ENCODE measurements around the gene ARHGAP11A. TPM values are rescaled to one million over a fixed set of nuclear protein-coding genes. Genes with fewer than 3 reads are reported as not detected.

Gene ARHGAP11A
- polyA plus RNA-seq, 1 donor (not counting 4 experiments of a cell fraction or from before 2014, with no cell fraction given) = 11.3 TPM

DNA sequence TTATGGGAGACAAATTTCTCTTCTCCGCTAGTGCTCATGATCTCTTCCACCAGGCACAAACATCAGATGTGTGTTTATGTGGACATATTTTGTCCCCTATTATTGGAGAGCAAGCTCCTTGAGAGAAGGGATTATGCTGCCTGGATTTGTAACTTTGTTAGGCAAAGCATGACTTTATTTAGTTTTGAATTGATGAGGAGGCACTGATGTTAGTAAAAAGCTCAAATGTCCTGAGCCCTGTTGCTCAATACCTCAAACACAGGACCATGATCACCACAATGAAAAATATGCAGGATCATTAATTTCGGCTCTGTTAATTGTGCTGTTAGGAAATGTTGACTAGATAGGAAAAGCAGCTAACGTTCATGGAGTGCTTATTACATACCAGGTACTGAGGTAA is 55.3 kb downstream of the ARHGAP11A start:
- TF ChIP-seq, protein P1, sequence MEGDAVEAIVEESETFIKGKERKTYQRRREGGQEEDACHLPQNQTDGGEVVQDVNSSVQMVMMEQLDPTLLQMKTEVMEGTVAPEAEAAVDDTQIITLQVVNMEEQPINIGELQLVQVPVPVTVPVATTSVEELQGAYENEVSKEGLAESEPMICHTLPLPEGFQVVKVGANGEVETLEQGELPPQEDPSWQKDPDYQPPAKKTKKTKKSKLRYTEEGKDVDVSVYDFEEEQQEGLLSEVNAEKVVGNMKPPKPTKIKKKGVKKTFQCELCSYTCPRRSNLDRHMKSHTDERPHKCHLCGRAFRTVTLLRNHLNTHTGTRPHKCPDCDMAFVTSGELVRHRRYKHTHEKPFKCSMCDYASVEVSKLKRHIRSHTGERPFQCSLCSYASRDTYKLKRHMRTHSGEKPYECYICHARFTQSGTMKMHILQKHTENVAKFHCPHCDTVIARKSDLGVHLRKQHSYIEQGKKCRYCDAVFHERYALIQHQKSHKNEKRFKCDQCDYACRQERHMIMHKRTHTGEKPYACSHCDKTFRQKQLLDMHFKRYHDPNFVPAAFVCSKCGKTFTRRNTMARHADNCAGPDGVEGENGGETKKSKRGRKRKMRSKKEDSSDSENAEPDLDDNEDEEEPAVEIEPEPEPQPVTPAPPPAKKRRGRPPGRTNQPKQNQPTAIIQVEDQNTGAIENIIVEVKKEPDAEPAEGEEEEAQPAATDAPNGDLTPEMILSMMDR (optimal IDR thresholded peaks at IDR 0.05 in 1 of 3, IDR thresholded peaks at IDR 0.05 in 1 of 3, conservative IDR thresholded peaks at IDR 0.05 in 1 of 3; ENCODE audit: extremely low read depth in 1 of 3, insufficient read depth in 2 of 3, low read length in 3 of 3) = no peak
- no peak for TF ChIP-seq EZH2 (IDR thresholded peaks at IDR 0.05; ENCODE audit: low read length)
- Histone ChIP-seq H3K79me2 (ENCODE audit: control insufficient read depth, insufficient read depth, low read length) (no peaks in the 10 kb centered on the region), H3K4me3 (ENCODE audit: control insufficient read depth in 2 of 3, extremely low read depth in 1 of 3, insufficient read depth in 2 of 3, low read depth in 1 of 3, low read length in 3 of 3) (no peak overlapping the region), H2AFZ (ENCODE audit: control insufficient read depth, low read length) (no peak overlapping the region), H3K9ac (ENCODE audit: control insufficient read depth, extremely low read depth, insufficient read depth, low read length) (no peak overlapping the region), H3K9me1 (ENCODE audit: control insufficient read depth, extremely low read depth, insufficient read depth, low read length) (no peaks in the 10 kb centered on the region), H4K20me1 (ENCODE audit: control insufficient read depth, extremely low read depth, insufficient read depth, low read length) (no peaks in the 10 kb centered on the region), H3K9me3 (ENCODE audit: control insufficient read depth, low read depth, low read length) (no peaks in the 10 kb centered on the region), H3K36me3 (ENCODE audit: control insufficient read depth in 2 of 2, extremely low read depth in 1 of 2, insufficient read depth in 2 of 2, low read length in 2 of 2) (peaks cover 0 to 2% of the 10 kb centered on the region in 2 experiments), H3K4me1 (ENCODE audit: control insufficient read depth, extremely low read depth, insufficient read depth, low read length) (peaks cover 5% of the 10 kb centered on the region), H3K27me3 (ENCODE audit: control insufficient read depth, extremely low read depth, insufficient read depth, low read length) (no peaks in the 10 kb centered on the region), H3K4me2 (ENCODE audit: control insufficient read depth, extremely low read depth, insufficient read depth, low read depth, low read length) (no peak overlapping the region), H3K27ac (ENCODE audit: control insufficient read depth, insufficient read depth, low read length) (no peak overlapping the region)
- dilution Hi-C loops (cut with MboI; ENCODE audit: extremely low pct_ligation_motif_present, low sequenced_read_pairs) = no loop called here
- no peak for FAIRE-seq
- no peak for DNase-seq (ENCODE audit: low read depth, low spot score)

DNA sequence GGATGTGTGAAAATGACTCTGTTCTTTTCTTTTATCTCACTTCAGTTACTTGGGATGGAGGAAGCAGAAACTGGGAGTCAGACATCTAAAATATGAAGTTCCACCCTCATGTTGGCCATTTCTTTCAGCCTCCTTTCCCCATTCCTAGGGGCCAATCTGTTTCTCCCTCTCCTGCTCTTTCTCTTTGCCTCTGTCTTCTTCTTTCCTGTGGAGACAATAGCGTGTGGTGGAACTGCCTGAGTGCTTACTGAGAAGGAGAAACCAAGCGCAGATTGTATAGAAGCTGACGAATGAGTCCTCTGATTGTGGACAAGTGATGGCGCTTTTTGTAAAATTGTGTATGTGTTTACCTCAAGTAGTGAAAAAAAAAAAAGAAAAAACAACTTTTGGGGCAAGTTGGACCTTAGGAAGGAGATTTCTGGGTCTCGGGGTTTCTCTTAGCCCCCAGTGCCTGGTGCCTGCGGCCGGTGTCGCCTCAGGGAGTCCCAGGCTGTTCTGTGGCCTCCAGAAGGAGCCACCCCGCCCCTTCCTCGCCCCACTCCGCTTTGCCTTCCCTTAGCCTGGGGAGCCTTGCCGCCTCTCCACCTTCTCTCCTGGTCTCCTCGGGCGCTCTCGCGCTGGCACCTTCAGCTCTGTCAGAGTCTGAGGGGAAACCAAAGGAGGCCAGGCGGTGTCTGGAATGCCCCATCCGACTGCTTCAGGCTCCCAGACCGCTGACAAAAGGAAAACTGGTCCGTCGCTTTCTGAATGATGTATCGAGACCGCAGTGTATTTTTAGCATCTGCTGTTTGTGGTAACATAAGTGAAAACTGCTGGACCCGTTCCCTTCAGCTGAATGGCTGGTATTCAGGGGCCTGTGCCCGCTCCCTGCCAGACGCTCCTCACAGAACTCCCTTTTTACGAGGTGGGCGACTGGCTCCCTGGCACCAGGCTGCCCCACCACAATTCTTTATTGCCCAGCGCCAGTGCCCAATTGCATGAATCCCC is 56.3 kb downstream of the ARHGAP11A start:
- Histone ChIP-seq H3K9me3 (ENCODE audit: control insufficient read depth, low read depth, low read length) (no peaks in the 10 kb centered on the region), H3K9me1 (ENCODE audit: control insufficient read depth, extremely low read depth, insufficient read depth, low read length) (no peaks in the 10 kb centered on the region), H3K79me2 (ENCODE audit: control insufficient read depth, insufficient read depth, low read length) (no peaks in the 10 kb centered on the region), H3K9ac (ENCODE audit: control insufficient read depth, extremely low read depth, insufficient read depth, low read length) (no peak overlapping the region), H3K27ac (ENCODE audit: control insufficient read depth, insufficient read depth, low read length) (no peak overlapping the region), H3K36me3 (ENCODE audit: control insufficient read depth in 2 of 2, extremely low read depth in 1 of 2, insufficient read depth in 2 of 2, low read length in 2 of 2) (peaks cover 0 to 2% of the 10 kb centered on the region in 2 experiments), H3K4me2 (ENCODE audit: control insufficient read depth, extremely low read depth, insufficient read depth, low read depth, low read length) (no peak overlapping the region), H3K4me3 (ENCODE audit: control insufficient read depth in 2 of 3, extremely low read depth in 1 of 3, insufficient read depth in 2 of 3, low read depth in 1 of 3, low read length in 3 of 3) (no peak overlapping the region), H2AFZ (ENCODE audit: control insufficient read depth, low read length) (no peak overlapping the region), H3K4me1 (ENCODE audit: control insufficient read depth, extremely low read depth, insufficient read depth, low read length) (peaks cover 10% of the 10 kb centered on the region), H3K27me3 (ENCODE audit: control insufficient read depth, extremely low read depth, insufficient read depth, low read length) (no peaks in the 10 kb centered on the region), H4K20me1 (ENCODE audit: control insufficient read depth, extremely low read depth, insufficient read depth, low read length) (no peaks in the 10 kb centered on the region)
- dilution Hi-C loops (cut with MboI; ENCODE audit: extremely low pct_ligation_motif_present, low sequenced_read_pairs) = no loop called here
- TF ChIP-seq, protein P1 (optimal IDR thresholded peaks at IDR 0.05 in 1 of 3, IDR thresholded peaks at IDR 0.05 in 1 of 3, conservative IDR thresholded peaks at IDR 0.05 in 1 of 3; ENCODE audit: extremely low read depth in 1 of 3, insufficient read depth in 2 of 3, low read length in 3 of 3) = no peak
- TF ChIP-seq EZH2 (IDR thresholded peaks at IDR 0.05; ENCODE audit: low read length) = no peak
- FAIRE-seq (no peak), DNase-seq (ENCODE audit: low read depth, low spot score) (no peak)

Measured in keratinocyte (primary cell).